Esophagus muscularis mucosa (tissue), 4 donors: ENCODE measurements around the gene CLDN24.

Experiments used
- CTCF ChIP-seq, 3 experiments: fragments of 200-600 bp in 2 of 3; fragments of 450-650 bp in 1 of 3; sonication (generic) in 2 of 3; IDR thresholded peaks; one replicate each; pipeline ENCODE4 v1.5.1; 2017 to 2019; ENCODE audit warnings: antibody characterized with exemption in 3 of 3, mild to moderate bottlenecking in 2 of 3, moderate library complexity in 1 of 3
- EP300 ChIP-seq: sonication (generic); formaldehyde crosslinking; IDR thresholded peaks from one replicate; pipeline ENCODE4 v1.6.1; 2017; ENCODE audit warnings: antibody characterized with exemption
- POLR2A ChIP-seq: fragments of 450-650 bp; IDR thresholded peaks from one replicate; pipeline ENCODE4 v1.6.1; 2017; ENCODE audit warnings: antibody characterized with exemption, moderate library complexity, mild to moderate bottlenecking, low read depth
- POLR2AphosphoS5 ChIP-seq, 2 donors: sonication (generic); formaldehyde crosslinking; IDR thresholded peaks; one replicate each; pipeline ENCODE4 v1.6.1; 2017; ENCODE audit warnings: antibody characterized with exemption in 2 of 2

GRCh38 chr4:183362036-183362435 lies 39.8 kb upstream of the CLDN24 start:
- TF ChIP-seq CTCF (IDR thresholded peaks at IDR 0.05), result no peak
- TF ChIP-seq POLR2A, result no peak
- TF ChIP-seq EP300, result no peak
- no peak for TF ChIP-seq POLR2AphosphoS5 (IDR thresholded peaks at IDR 0.05)
